Endothelial cell of umbilical vein (primary cell): ENCODE results near the gene ABCG2. TPM values are rescaled to one million over a fixed set of nuclear protein-coding genes. Genes with fewer than 3 reads are reported as not detected.

ENCODE experiments used
- BruUV-seq: library from RNA; stranded (reverse); fragments of 400-500 nt; replicated peaks from 2 replicates; lab custom pipeline; 2021; lab: Mats Ljungman, UMichigan
- CTCF ChIA-PET: fragments of 300-600, 350-600 bp; sonication (Branson Sonifier 250); formaldehyde crosslinking; loops from one replicate; lab custom pipeline; 2021; ENCODE audit warnings: antibody characterized with exemption, inconsistent platforms; lab: Charles Lee
- POLR2A ChIA-PET: fragments of 300-600, 350-600 bp; sonication (Branson Sonifier 250); formaldehyde crosslinking; loops from one replicate; lab custom pipeline; 2021; ENCODE audit warnings: antibody characterized with exemption, inconsistent platforms; lab: Charles Lee
- DNase-seq: peaks from one replicate; pipeline ENCODE4 v3.0.0-alpha.2; 2011; ENCODE audit warnings: low read depth, low spot score
- FAIRE-seq: peaks from 2 replicates; lab custom pipeline; 2011; peaks lifted over from hg19 to GRCh38; lab: Jason Lieb, UNC
- H2AFZ ChIP-seq: 2 replicates; pipeline ENCODE4 v1.6.0; 2012; ENCODE audit warnings: low read depth, low read length, control low read depth, inconsistent platforms
- H3K27ac ChIP-seq: 2 replicates; pipeline ENCODE4 v1.5.1; 2011; ENCODE audit warnings: low read depth, mild to moderate bottlenecking, control low read depth, low read length, moderate library complexity; ENCODE audit not compliant: insufficient read depth
- H3K27me3 ChIP-seq, 2 experiments: 2 replicates each; pipeline versions ENCODE4 v1.6.0 to v1.6.1; 2011; ENCODE audit warnings: low read length in 2 of 2, mixed read lengths in 1 of 2; ENCODE audit not compliant: control insufficient read depth in 2 of 2, insufficient read depth in 2 of 2
- H3K36me3 ChIP-seq, 2 experiments: 2 replicates in 1 of 2; 3 replicates in 1 of 2; pipeline ENCODE4 v1.5.1; 2011; ENCODE audit warnings: low read length in 2 of 2, mild to moderate bottlenecking in 1 of 2, moderate library complexity in 1 of 2; ENCODE audit not compliant: control insufficient read depth in 2 of 2, insufficient read depth in 2 of 2; ENCODE audit errors: extremely low read depth in 1 of 2
- H3K4me1 ChIP-seq: 3 replicates; pipeline ENCODE4 v1.5.1; 2011; ENCODE audit warnings: mild to moderate bottlenecking, low read length; ENCODE audit not compliant: control insufficient read depth, insufficient read depth; ENCODE audit errors: extremely low read depth
- H3K4me2 ChIP-seq: 2 replicates; pipeline ENCODE4 v1.6.1; 2011; ENCODE audit warnings: low read length, control low read depth, mixed read lengths; ENCODE audit not compliant: insufficient read depth
- H3K4me3 ChIP-seq, 3 experiments: fragments of 200-600 bp in 1 of 3; sonication (generic), shearing (Covaris generic) in 1 of 3; replicated peaks in 1 of 3; 2 replicates each; pipeline ENCODE4 v1.5.1; 2011 to 2016; ENCODE audit warnings: control low read depth in 3 of 3, low read length in 3 of 3, mild to moderate bottlenecking in 2 of 3, inconsistent platforms in 1 of 3, low read depth in 1 of 3, moderate library complexity in 1 of 3; ENCODE audit not compliant: insufficient read depth in 1 of 3
- H3K79me2 ChIP-seq: 2 replicates; pipeline ENCODE4 v1.6.0; 2012; ENCODE audit warnings: low read length, inconsistent platforms; ENCODE audit not compliant: control insufficient read depth, insufficient read depth
- H3K9ac ChIP-seq: replicated peaks from 2 replicates; pipeline ENCODE3; 2011; ENCODE audit warnings: low read length, control low read depth; ENCODE audit not compliant: insufficient read depth; ENCODE audit errors: extremely low read depth
- H3K9me1 ChIP-seq: replicated peaks from 3 replicates; pipeline ENCODE4 v1.6.0; 2011; ENCODE audit warnings: mild to moderate bottlenecking, low read length; ENCODE audit not compliant: control insufficient read depth, insufficient read depth; ENCODE audit errors: extremely low read depth
- H3K9me3 ChIP-seq: replicated peaks from 2 replicates; pipeline ENCODE4 v1.5.1; 2012; ENCODE audit warnings: low read length, inconsistent platforms; ENCODE audit not compliant: control insufficient read depth, insufficient read depth
- H4K20me1 ChIP-seq: replicated peaks from 2 replicates; pipeline ENCODE3; 2011; ENCODE audit warnings: mild to moderate bottlenecking, low read length; ENCODE audit not compliant: control insufficient read depth, insufficient read depth; ENCODE audit errors: extremely low read depth
- CTCF ChIP-seq, 2 donors: IDR thresholded peaks; 1 replicate in 1 of 2; 2 replicates in 1 of 2; pipeline ENCODE4 v1.5.1; 2011; ENCODE audit warnings: low read length in 2 of 2, mild to moderate bottlenecking in 2 of 2, moderate library complexity in 2 of 2, control low read depth in 1 of 2, inconsistent platforms in 1 of 2, low read depth in 1 of 2; ENCODE audit not compliant: insufficient read depth in 1 of 2; ENCODE audit errors: extremely low read depth in 1 of 2
- EZH2 ChIP-seq: IDR thresholded peaks from 2 replicates; pipeline ENCODE4 v1.6.1; 2012; ENCODE audit warnings: borderline replicate concordance, low read depth, mild to moderate bottlenecking, moderate library complexity, low read length, inconsistent platforms; ENCODE audit not compliant: severe bottlenecking
- FOS ChIP-seq: IDR thresholded peaks from 2 replicates; pipeline ENCODE4 v1.6.1; 2011; ENCODE audit warnings: mild to moderate bottlenecking, low read length, moderate library complexity, borderline replicate concordance; ENCODE audit not compliant: insufficient read depth
- GATA2 ChIP-seq: IDR thresholded peaks from 2 replicates; pipeline ENCODE4 v1.7.0; 2011; ENCODE audit warnings: low read depth, mild to moderate bottlenecking, moderate library complexity, mixed read lengths, low read length; ENCODE audit not compliant: insufficient read length, insufficient read depth
- JUN ChIP-seq: IDR thresholded peaks from 2 replicates; pipeline ENCODE4 v1.6.1; 2011; ENCODE audit warnings: borderline replicate concordance, low read depth; ENCODE audit not compliant: insufficient read length, insufficient read depth
- MAX ChIP-seq: IDR thresholded peaks from 2 replicates; pipeline ENCODE4 v1.6.1; 2011; ENCODE audit not compliant: insufficient read depth, insufficient read length
- MYC ChIP-seq: IDR thresholded peaks from one replicate; pipeline ENCODE4 v1.6.1; 2011; ENCODE audit warnings: mild to moderate bottlenecking, low read depth, low read length
- POLR2A ChIP-seq: IDR thresholded peaks from 2 replicates; pipeline ENCODE4 v1.6.1; 2012; ENCODE audit warnings: low read depth, mild to moderate bottlenecking, control low read depth, low read length
- POLR2AphosphoS5 ChIP-seq: IDR thresholded peaks from 2 replicates; pipeline ENCODE4 v1.6.1; 2012; ENCODE audit warnings: low read depth, mild to moderate bottlenecking, control low read depth, low read length, moderate library complexity; ENCODE audit not compliant: insufficient read depth
- dilution Hi-C: fragments of 300-500 bp; cut with MboI; formaldehyde crosslinking; loops from one replicate; pipeline ENCODE4 v1.15.0; 2019; ENCODE audit warnings: low sequenced_read_pairs; ENCODE audit not compliant: extremely low pct_ligation_motif_present
- intact Hi-C: fragments of 100-400 bp; cut with micrococcal nuclease; formaldehyde crosslinking; loops from one replicate; pipeline ENCODE4 v1.10.0; 2022
- polyA plus RNA-seq, 4 experiments: library from polyadenylated mRNA; depleted of rRNA in 3 of 4; stranded (reverse) in 3 of 4; unstranded in 1 of 4; fragments of >200 nt; gene quantifications; 2 replicates each; pipeline versions ENCODE4 v1.2.1 to v1.2.3, GENCODE V29; 2011 to 2012; ENCODE audit warnings: missing spikeins in 1 of 4
- total RNA-seq: library from RNA; stranded (reverse); gene quantifications from 2 replicates; pipeline ENCODE4 v1.2.3, GENCODE V29; 2021

The ABCG2 gene
- total and polyA plus RNA-seq, 2 donors (not counting 3 experiments of a cell fraction or from before 2014, with no cell fraction given) = 3.4 to 5.0 TPM

- BruUV-seq = no TSS peak
- ChIA-PET CTCF (no interaction called here), POLR2A (no interaction called here)
- TF ChIP-seq POLR2A (no peak), MAX (no peak), MYC (no peak), JUN (no peak), POLR2AphosphoS5 (no peak), FOS (no peak), EZH2 (no peak)
- Histone ChIP-seq H3K9me1 (no peaks in the 10 kb centered on the region), H3K4me1 (peaks cover 6% of the 10 kb centered on the region), H3K4me2 (no peak overlapping the region), H3K4me3 (no peak overlapping the region), H2AFZ (no peak overlapping the region), H3K27ac (no peak overlapping the region), H3K36me3 (no peaks in the 10 kb centered on the region), H3K9me3 (no peaks in the 10 kb centered on the region), H4K20me1 (no peaks in the 10 kb centered on the region), H3K27me3 (no peaks in the 10 kb centered on the region), H3K9ac (no peak overlapping the region), H3K79me2 (no peaks in the 10 kb centered on the region)
- intact Hi-C loops = no loop called here
- dilution Hi-C loops = no loop called here
- no peak for DNase-seq
- no peak for FAIRE-seq
Observed at GRCh38 chr4:88134536-88135355, 23.7 kb downstream of the ABCG2 start.

- no peak overlapping the region for H3K27ac ChIP-seq
- H3K9ac ChIP-seq = no peak overlapping the region
- peaks cover 6% of the 10 kb centered on the region for H3K4me1 ChIP-seq
- dilution Hi-C loops (no loop called here), intact Hi-C loops (no loop called here)
- no peaks in the 10 kb centered on the region for H3K36me3 ChIP-seq
- BruUV-seq = no TSS peak
- no peaks in the 10 kb centered on the region for H3K27me3 ChIP-seq
- no peak for DNase-seq
- no peaks in the 10 kb centered on the region for H3K79me2 ChIP-seq
- ChIA-PET POLR2A (no interaction called here), CTCF (no interaction called here)
- TF ChIP-seq CTCF (IDR thresholded peaks at IDR 0.05; ENCODE audit: extremely low read depth in 1 of 2, insufficient read depth in 1 of 2, low read depth in 1 of 2, low read length in 2 of 2) = no peak
- TF ChIP-seq GATA2 = no peak
- no peak for TF ChIP-seq POLR2AphosphoS5
- no peak for TF ChIP-seq JUN
- no peak for TF ChIP-seq FOS
- TF ChIP-seq MAX = no peak
- TF ChIP-seq POLR2A = no peak
- TF ChIP-seq EZH2 = no peak
- TF ChIP-seq MYC = no peak
- no peak overlapping the region for H3K4me2 ChIP-seq
- H4K20me1 ChIP-seq = no peaks in the 10 kb centered on the region
- FAIRE-seq = no peak
- H2AFZ ChIP-seq = no peak overlapping the region
- H3K9me1 ChIP-seq = no peaks in the 10 kb centered on the region
- no peaks in the 10 kb centered on the region for H3K9me3 ChIP-seq
- no peak overlapping the region for H3K4me3 ChIP-seq
Observed at GRCh38 chr4:88134111-88134510, 24.3 kb downstream of the ABCG2 start.
